Neural cell (in vitro differentiated cells): ENCODE measurements around the gene CTRB1. TPM values are rescaled to one million over a fixed set of nuclear protein-coding genes. Genes with fewer than 3 reads are reported as not detected.
"Not testable (repeated sequence)": the region's sequence is repeated elsewhere in the genome, so short reads cannot be mapped to it uniquely, and the experiment has no call there.

ENCODE experiments used
- H2AFZ ChIP-seq: fragments of 200-600, 300-800 bp; sonication (generic), shearing (Covaris generic); 2 replicates; pipeline ENCODE4 v1.6.0; 2014; ENCODE audit warnings: low read depth, mild to moderate bottlenecking, antibody characterized with exemption, low read length, moderate library complexity
- H3F3A ChIP-seq: fragments of 200-600 bp; shearing (Covaris generic); 2 replicates; pipeline ENCODE4 v1.6.1; 2016; ENCODE audit warnings: mild to moderate bottlenecking, moderate library complexity, mixed read lengths, antibody characterized with exemption, low read length; ENCODE audit not compliant: insufficient read depth, poor library complexity, severe bottlenecking
- H3K27ac ChIP-seq: fragments of 200-600, 300-800 bp; sonication (generic), shearing (Covaris generic); 2 replicates; pipeline ENCODE4 v1.5.1; 2014; ENCODE audit warnings: mild to moderate bottlenecking, low read length, moderate library complexity
- H3K27me3 ChIP-seq: fragments of 300-800, 200-600 bp; sonication (generic), shearing (Covaris generic); 2 replicates; pipeline ENCODE4 v1.6.0; 2014; ENCODE audit warnings: mild to moderate bottlenecking, low read depth, low read length, moderate library complexity; ENCODE audit not compliant: insufficient read depth
- H3K36me3 ChIP-seq: fragments of 300-800, 200-600 bp; sonication (generic), shearing (Covaris generic); 2 replicates; pipeline ENCODE4 v1.5.1; 2014; ENCODE audit warnings: mild to moderate bottlenecking, antibody characterized with exemption, low read length, moderate library complexity; ENCODE audit not compliant: insufficient read depth
- H3K4me2 ChIP-seq: fragments of 300-800, 200-600 bp; sonication (generic), shearing (Covaris generic); 2 replicates; pipeline ENCODE4 v1.6.0; 2014; ENCODE audit warnings: mild to moderate bottlenecking, low read length
- H3K4me3 ChIP-seq: fragments of 300-800, 200-600 bp; sonication (generic), shearing (Covaris generic); 2 replicates; pipeline ENCODE4 v1.5.1; 2014; ENCODE audit warnings: mild to moderate bottlenecking, low read length, moderate library complexity
- H3K79me2 ChIP-seq: fragments of 200-600 bp; shearing (Covaris generic); replicated peaks from 2 replicates; pipeline ENCODE4 v1.6.0; 2014; ENCODE audit warnings: mild to moderate bottlenecking, low read length, moderate library complexity; ENCODE audit not compliant: insufficient read depth
- H3K9ac ChIP-seq: fragments of 300-800, 200-600 bp; sonication (generic), shearing (Covaris generic); 2 replicates; pipeline ENCODE4 v1.6.1; 2016; ENCODE audit warnings: mild to moderate bottlenecking, low read length, mixed read lengths
- H3K9me2 ChIP-seq: fragments of 200-600 bp; shearing (Covaris generic); 2 replicates; pipeline ENCODE4 v1.6.1; 2016; ENCODE audit warnings: mild to moderate bottlenecking, low read length, mixed read lengths; ENCODE audit not compliant: insufficient read depth
- H3K9me3 ChIP-seq: fragments of 200-600, 300-800 bp; sonication (generic), shearing (Covaris generic); 2 replicates; pipeline ENCODE4 v1.6.1; 2016; ENCODE audit warnings: mild to moderate bottlenecking, mixed run types, low read length, moderate library complexity, mixed read lengths
- H4K20me1 ChIP-seq: fragments of 200-600 bp; shearing (Covaris generic); 2 replicates; pipeline ENCODE4 v1.6.1; 2016; ENCODE audit warnings: mild to moderate bottlenecking, mixed run types; ENCODE audit not compliant: insufficient read depth
- EP300 ChIP-seq: fragments of 450-650 bp; conservative IDR thresholded peaks from 2 replicates; pipeline ENCODE4 v1.6.1; 2014; ENCODE audit warnings: antibody characterized with exemption, mild to moderate bottlenecking, moderate library complexity; ENCODE audit not compliant: poor library complexity, severe bottlenecking
- EZH2 ChIP-seq: fragments of 200-600, 300-800 bp; shearing (Covaris generic), sonication (generic); IDR thresholded peaks from 2 replicates; pipeline ENCODE4 v1.6.1; 2014; ENCODE audit warnings: antibody characterized with exemption, low read length, borderline replicate concordance, mild to moderate bottlenecking; ENCODE audit not compliant: insufficient read depth, poor library complexity, severe bottlenecking
- MXI1 ChIP-seq: fragments of 450-650 bp; conservative IDR thresholded peaks from 2 replicates; pipeline ENCODE4 v1.6.1; 2014; ENCODE audit warnings: antibody characterized with exemption, mild to moderate bottlenecking; ENCODE audit not compliant: poor library complexity, severe bottlenecking
- POLR2AphosphoS5 ChIP-seq: IDR thresholded peaks from 2 replicates; pipeline ENCODE4 v1.6.1; 2012
- RAD21 ChIP-seq: fragments of 450-650 bp; conservative IDR thresholded peaks from 2 replicates; pipeline ENCODE4 v1.6.1; 2014; ENCODE audit warnings: antibody characterized with exemption, mild to moderate bottlenecking, moderate library complexity
- SMC3 ChIP-seq: fragments of 450-650 bp; conservative IDR thresholded peaks from 2 replicates; pipeline ENCODE4 v1.6.1; 2014; ENCODE audit warnings: antibody characterized with exemption, mild to moderate bottlenecking, moderate library complexity; ENCODE audit not compliant: poor library complexity
- TAF1 ChIP-seq: IDR thresholded peaks from 2 replicates; pipeline ENCODE4 v1.6.1; 2012; ENCODE audit warnings: low read depth
- polyA plus RNA-seq: library from polyadenylated mRNA; depleted of rRNA; stranded (reverse); fragments of >200 nt; gene quantifications from 2 replicates; pipeline ENCODE4 v1.2.3, GENCODE V29; 2014
- TF ChIP-seq, protein P1 (sequence below): fragments of 450-650 bp; IDR thresholded peaks from 2 replicates; pipeline ENCODE4 v1.5.1; 2014; ENCODE audit warnings: antibody characterized with exemption, mild to moderate bottlenecking, moderate library complexity; ENCODE audit not compliant: poor library complexity, severe bottlenecking
- TF ChIP-seq, protein P2 (sequence below): IDR thresholded peaks from 2 replicates; pipeline ENCODE4 v1.6.1; 2012; ENCODE audit warnings: borderline replicate concordance

Gene CTRB1
- polyA plus RNA-seq, 1 donor from 2014 or later, result not detected

GRCh38 chr16:75204410-75204758 is 14.4 kb upstream of the CTRB1 start:
- no peaks in the 10 kb centered on the region for H3K9me2 ChIP-seq
- no peak overlapping the region for H3K9ac ChIP-seq
- no peaks in the 10 kb centered on the region for H3K79me2 ChIP-seq
- H4K20me1 ChIP-seq, result no peaks in the 10 kb centered on the region
- no peaks in the 10 kb centered on the region for H3F3A ChIP-seq
- TF ChIP-seq POLR2AphosphoS5 (no peak), MXI1 (no peak), SMC3 (no peak), TAF1 (no peak), EZH2 (no peak), RAD21 (no peak), EP300 (no peak)
- TF ChIP-seq, protein P1, sequence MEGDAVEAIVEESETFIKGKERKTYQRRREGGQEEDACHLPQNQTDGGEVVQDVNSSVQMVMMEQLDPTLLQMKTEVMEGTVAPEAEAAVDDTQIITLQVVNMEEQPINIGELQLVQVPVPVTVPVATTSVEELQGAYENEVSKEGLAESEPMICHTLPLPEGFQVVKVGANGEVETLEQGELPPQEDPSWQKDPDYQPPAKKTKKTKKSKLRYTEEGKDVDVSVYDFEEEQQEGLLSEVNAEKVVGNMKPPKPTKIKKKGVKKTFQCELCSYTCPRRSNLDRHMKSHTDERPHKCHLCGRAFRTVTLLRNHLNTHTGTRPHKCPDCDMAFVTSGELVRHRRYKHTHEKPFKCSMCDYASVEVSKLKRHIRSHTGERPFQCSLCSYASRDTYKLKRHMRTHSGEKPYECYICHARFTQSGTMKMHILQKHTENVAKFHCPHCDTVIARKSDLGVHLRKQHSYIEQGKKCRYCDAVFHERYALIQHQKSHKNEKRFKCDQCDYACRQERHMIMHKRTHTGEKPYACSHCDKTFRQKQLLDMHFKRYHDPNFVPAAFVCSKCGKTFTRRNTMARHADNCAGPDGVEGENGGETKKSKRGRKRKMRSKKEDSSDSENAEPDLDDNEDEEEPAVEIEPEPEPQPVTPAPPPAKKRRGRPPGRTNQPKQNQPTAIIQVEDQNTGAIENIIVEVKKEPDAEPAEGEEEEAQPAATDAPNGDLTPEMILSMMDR, result no peak
- TF ChIP-seq, protein P2, sequence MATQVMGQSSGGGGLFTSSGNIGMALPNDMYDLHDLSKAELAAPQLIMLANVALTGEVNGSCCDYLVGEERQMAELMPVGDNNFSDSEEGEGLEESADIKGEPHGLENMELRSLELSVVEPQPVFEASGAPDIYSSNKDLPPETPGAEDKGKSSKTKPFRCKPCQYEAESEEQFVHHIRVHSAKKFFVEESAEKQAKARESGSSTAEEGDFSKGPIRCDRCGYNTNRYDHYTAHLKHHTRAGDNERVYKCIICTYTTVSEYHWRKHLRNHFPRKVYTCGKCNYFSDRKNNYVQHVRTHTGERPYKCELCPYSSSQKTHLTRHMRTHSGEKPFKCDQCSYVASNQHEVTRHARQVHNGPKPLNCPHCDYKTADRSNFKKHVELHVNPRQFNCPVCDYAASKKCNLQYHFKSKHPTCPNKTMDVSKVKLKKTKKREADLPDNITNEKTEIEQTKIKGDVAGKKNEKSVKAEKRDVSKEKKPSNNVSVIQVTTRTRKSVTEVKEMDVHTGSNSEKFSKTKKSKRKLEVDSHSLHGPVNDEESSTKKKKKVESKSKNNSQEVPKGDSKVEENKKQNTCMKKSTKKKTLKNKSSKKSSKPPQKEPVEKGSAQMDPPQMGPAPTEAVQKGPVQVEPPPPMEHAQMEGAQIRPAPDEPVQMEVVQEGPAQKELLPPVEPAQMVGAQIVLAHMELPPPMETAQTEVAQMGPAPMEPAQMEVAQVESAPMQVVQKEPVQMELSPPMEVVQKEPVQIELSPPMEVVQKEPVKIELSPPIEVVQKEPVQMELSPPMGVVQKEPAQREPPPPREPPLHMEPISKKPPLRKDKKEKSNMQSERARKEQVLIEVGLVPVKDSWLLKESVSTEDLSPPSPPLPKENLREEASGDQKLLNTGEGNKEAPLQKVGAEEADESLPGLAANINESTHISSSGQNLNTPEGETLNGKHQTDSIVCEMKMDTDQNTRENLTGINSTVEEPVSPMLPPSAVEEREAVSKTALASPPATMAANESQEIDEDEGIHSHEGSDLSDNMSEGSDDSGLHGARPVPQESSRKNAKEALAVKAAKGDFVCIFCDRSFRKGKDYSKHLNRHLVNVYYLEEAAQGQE, result no peak
- no peak overlapping the region for H3K4me2 ChIP-seq
- no peak overlapping the region for H2AFZ ChIP-seq
- no peaks in the 10 kb centered on the region for H3K36me3 ChIP-seq
- no peak overlapping the region for H3K4me3 ChIP-seq
- no peaks in the 10 kb centered on the region for H3K27me3 ChIP-seq
- H3K27ac ChIP-seq, result no peak overlapping the region
- no peaks in the 10 kb centered on the region for H3K9me3 ChIP-seq

DNA sequence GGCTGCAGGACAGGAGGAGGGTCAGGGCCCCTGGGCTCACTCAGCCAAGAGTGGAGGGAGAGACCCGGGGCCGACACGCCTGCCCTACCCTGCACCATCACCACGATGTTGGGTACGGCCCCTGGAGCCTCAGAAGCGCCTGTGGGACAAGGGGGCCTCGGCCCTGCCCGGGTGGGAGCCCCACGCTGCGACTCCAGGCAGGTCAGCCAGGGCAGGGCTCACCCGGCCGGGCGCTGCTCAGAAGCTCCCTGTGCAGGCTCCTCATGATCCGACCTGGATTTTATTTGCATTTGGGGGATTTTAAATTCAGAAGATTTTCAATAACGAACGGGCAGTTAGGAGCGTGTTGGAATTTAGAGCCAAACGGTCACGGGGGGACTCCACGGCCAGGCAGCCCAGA is 13.9 kb upstream of the CTRB1 start:
- H3K4me3 ChIP-seq, H3K9me3 ChIP-seq, H3K27ac ChIP-seq, H3K36me3 ChIP-seq, H2AFZ ChIP-seq, H3K79me2 ChIP-seq, H3K9ac ChIP-seq, H3K9me2 ChIP-seq, H3F3A ChIP-seq, H3K4me2 ChIP-seq, H3K27me3 ChIP-seq, H4K20me1 ChIP-seq: not testable (repeated sequence)

- not testable (repeated sequence) for H4K20me1 ChIP-seq, H2AFZ ChIP-seq, H3K9me2 ChIP-seq, H3K9me3 ChIP-seq, H3K27me3 ChIP-seq, H3F3A ChIP-seq, H3K4me2 ChIP-seq, H3K27ac ChIP-seq, H3K79me2 ChIP-seq, H3K36me3 ChIP-seq, H3K4me3 ChIP-seq, H3K9ac ChIP-seq
Measured at GRCh38 chr16:75205438-75205837, 13.3 kb upstream of the CTRB1 start.

- H4K20me1 ChIP-seq, H3K36me3 ChIP-seq, H3K27ac ChIP-seq, H3K79me2 ChIP-seq, H3F3A ChIP-seq, H3K4me3 ChIP-seq, H3K9me3 ChIP-seq, H3K9me2 ChIP-seq, H3K4me2 ChIP-seq, H2AFZ ChIP-seq, H3K27me3 ChIP-seq, H3K9ac ChIP-seq: not testable (repeated sequence)
Measured at GRCh38 chr16:75205961-75206748, 12.6 kb upstream of the CTRB1 start.
